Astrocyte of the spinal cord (primary cell): ENCODE results near the gene ESPN.

Experiments used
- DNase-seq: peaks from one replicate; pipeline ENCODE4 v3.0.0; 2011; ENCODE audit warnings: low read depth, low spot score
- H3K4me3 ChIP-seq: 2 replicates; pipeline ENCODE4 v1.5.1; 2011; ENCODE audit warnings: low read depth, mild to moderate bottlenecking, low read length, moderate library complexity
- in situ Hi-C: cut with HindIII; loops from 2 replicates; pipeline ENCODE4 v1.10.0; 2017; ENCODE audit warnings: low sequenced_read_pairs
- TF ChIP-seq, protein P1 (sequence below): IDR thresholded peaks from 2 replicates; pipeline ENCODE4 v1.5.1; 2012; ENCODE audit warnings: low read depth, mild to moderate bottlenecking, low read length, inconsistent platforms

Gene ESPN

DNA sequence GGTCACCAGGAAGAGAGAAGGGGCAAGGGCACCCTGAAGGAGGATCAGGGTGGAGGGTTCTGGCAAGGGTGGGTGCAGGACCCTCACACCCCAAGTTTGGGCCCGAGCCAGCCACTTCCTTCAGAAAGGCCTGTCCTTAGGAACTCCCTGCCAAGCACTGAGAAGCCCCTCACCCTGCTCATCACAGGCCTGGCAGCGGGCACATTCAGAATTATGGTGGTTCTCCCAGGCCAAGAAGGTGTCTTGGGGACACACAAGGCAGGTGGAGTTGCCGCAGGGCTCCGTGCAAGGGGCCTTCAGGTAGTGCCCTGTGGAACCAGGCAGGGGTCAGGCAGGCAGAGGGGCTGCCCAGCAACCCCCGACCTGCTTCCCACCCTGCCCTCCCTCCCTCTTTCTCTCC, 40.3 kb downstream of the ESPN start:
- in situ Hi-C loops: no loop called here
- no peak overlapping the region for H3K4me3 ChIP-seq
- DNase-seq: no peak
- TF ChIP-seq, protein P1, sequence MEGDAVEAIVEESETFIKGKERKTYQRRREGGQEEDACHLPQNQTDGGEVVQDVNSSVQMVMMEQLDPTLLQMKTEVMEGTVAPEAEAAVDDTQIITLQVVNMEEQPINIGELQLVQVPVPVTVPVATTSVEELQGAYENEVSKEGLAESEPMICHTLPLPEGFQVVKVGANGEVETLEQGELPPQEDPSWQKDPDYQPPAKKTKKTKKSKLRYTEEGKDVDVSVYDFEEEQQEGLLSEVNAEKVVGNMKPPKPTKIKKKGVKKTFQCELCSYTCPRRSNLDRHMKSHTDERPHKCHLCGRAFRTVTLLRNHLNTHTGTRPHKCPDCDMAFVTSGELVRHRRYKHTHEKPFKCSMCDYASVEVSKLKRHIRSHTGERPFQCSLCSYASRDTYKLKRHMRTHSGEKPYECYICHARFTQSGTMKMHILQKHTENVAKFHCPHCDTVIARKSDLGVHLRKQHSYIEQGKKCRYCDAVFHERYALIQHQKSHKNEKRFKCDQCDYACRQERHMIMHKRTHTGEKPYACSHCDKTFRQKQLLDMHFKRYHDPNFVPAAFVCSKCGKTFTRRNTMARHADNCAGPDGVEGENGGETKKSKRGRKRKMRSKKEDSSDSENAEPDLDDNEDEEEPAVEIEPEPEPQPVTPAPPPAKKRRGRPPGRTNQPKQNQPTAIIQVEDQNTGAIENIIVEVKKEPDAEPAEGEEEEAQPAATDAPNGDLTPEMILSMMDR: no peak

- TF ChIP-seq, protein P1: no peak
- no peak overlapping the region for H3K4me3 ChIP-seq
- no peak for DNase-seq
- in situ Hi-C loops: no loop called here
These were observed 41.0 kb downstream of the ESPN start for GRCh38 chr1:6465461-6466005.

DNA sequence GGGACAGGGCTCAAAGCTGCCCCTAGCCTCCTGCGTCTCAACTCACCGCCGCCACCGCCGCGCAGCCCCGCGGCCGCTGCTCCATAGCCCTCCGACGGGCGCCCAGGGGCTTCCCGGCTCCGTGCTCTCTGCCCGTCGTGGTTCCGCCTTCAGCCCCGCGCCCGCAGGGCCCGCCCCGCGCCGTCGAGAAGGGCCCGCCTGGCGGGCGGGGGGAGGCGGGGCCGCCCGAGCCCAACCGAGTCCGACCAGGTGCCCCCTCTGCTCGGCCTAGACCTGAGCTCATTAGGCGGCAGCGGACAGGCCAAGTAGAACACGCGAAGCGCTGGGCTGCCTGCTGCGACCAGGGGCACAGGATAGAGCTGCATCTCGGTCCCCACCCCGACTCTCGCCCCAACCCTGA, 41.4 kb downstream of the ESPN start, which contains the start of gene TNFRSF25:
Gene TNFRSF25 (minus strand): TSS at position 151 of the 400 bp plus-strand sequence. CDS start 66 bp downstream, at position 85.
- in situ Hi-C loops: no loop called here
- DNase-seq: no peak
- no peak within 1 kb of the TSS for H3K4me3 ChIP-seq
- TF ChIP-seq, protein P1: no peak

DNA sequence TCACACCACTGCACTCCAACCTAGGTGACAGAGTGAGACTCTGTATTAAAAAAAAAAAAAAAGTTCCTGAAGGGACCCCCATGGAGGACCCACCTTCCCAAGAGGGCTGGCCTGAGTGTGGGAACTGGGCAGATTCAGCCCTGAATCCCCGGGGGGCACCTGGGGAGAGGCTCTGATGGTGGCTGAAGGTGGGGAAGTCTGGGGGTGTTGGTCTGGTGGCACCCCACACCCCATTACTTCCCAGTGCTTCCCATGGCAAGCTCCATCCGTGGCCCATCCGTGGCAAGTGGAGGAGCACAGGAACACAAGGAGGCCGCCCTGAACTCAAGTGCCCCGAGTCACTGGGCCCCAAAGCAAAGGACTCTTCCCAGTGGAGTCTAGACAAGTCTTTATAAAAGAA, 42.2 kb downstream of the ESPN start:
- TF ChIP-seq, protein P1: no peak
- in situ Hi-C loops: no loop called here
- no peak for DNase-seq
- no peak overlapping the region for H3K4me3 ChIP-seq

- in situ Hi-C loops: no loop called here
- no peak overlapping the region for H3K4me3 ChIP-seq
- DNase-seq: no peak
- TF ChIP-seq, protein P1: no peak
These were observed 42.6 kb downstream of the ESPN start for GRCh38 chr1:6467224-6467623.

DNA sequence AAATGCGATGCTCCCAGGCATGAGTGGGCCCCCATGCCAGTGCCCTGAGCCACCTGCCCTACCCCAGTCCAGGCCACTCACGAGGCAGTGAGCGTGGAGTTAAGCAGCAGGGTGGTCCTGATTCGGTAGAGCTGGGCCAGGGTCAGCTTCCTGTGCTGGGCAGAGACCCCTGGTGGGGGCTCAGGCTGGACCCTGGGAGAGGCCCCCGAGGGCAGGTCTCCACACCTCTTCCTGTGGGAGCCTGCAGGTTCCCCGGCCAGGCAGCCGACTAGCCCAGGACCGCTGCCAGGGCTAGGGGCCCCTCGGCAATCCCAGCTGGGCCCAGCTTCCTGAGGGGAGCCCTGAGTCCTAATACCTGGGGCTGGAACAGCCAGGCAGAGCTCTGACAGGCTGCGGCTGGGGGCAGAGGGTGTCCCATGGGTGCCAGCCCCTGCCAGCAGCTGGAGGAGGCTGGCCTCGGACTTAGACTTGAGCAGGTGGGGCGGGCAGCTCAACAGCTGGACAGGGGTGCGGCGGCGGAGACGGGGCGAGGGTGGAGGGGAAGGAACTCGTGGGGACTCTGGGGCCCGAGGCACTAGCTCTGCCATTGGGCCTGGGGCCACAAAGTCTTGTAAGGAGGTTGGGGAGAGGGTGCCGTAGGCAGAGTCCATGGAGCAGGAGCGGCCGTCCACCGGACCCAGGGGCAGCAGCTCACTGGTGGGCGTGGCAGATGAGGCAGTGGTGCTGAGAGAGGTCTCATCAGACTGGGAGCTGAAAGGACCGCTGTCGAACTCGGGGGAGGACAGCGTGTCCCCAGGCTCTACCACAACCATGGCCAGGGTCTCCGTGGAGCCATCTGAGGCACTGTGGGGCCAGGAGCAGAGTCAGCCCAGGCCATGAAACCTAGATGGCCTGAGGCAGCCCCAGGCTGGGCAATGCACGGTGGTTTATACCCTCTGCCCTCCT, 43.4 kb downstream of the ESPN start:
- no peak overlapping the region for H3K4me3 ChIP-seq
- in situ Hi-C loops: no loop called here
- TF ChIP-seq, protein P1: no peak
- no peak for DNase-seq
